NT2/D1 (cell line): ENCODE measurements around the gene TTLL13.
A peak's percentile ranks its signal among the peaks of the same experiment; 100 is the strongest.
"Not testable (repeated sequence)": the region's sequence is repeated elsewhere in the genome, so short reads cannot be mapped to it uniquely, and the experiment has no call there.

Experiments used
- DNase-seq: peaks from one replicate; pipeline ENCODE4 v3.0.0-alpha.2; 2011; ENCODE audit warnings: low read depth, low spot score
- H3K27me3 ChIP-seq: 2 replicates; pipeline ENCODE4 v1.6.0; 2011; ENCODE audit warnings: mild to moderate bottlenecking; ENCODE audit not compliant: insufficient read length, insufficient read depth
- H3K36me3 ChIP-seq: 2 replicates; pipeline ENCODE4 v1.6.1; 2011; ENCODE audit warnings: mild to moderate bottlenecking, low read length, mixed read lengths; ENCODE audit not compliant: insufficient read depth, insufficient read length
- H3K4me1 ChIP-seq: 2 replicates; pipeline ENCODE4 v1.5.1; 2011; ENCODE audit not compliant: insufficient read depth, insufficient read length
- H3K4me3 ChIP-seq: 2 replicates; pipeline ENCODE4 v1.5.1; 2011; ENCODE audit warnings: low read depth; ENCODE audit not compliant: insufficient read length
- H3K9ac ChIP-seq: 2 replicates; pipeline ENCODE4 v1.6.0; 2011; ENCODE audit warnings: low read depth; ENCODE audit not compliant: insufficient read length
- H3K9me3 ChIP-seq: 2 replicates; pipeline ENCODE4 v1.5.1; 2011; ENCODE audit warnings: mild to moderate bottlenecking, low read length; ENCODE audit not compliant: insufficient read depth
- SUZ12 ChIP-seq: IDR thresholded peaks from 2 replicates; pipeline ENCODE4 v1.6.1; 2011; ENCODE audit not compliant: insufficient read length, insufficient read depth; ENCODE audit errors: extremely low read depth
- YY1 ChIP-seq: IDR thresholded peaks from 2 replicates; pipeline ENCODE4 v1.6.1; 2011; ENCODE audit not compliant: insufficient read length, insufficient read depth
- ZNF274 ChIP-seq: IDR thresholded peaks from 2 replicates; pipeline ENCODE4 v1.6.1; 2011; ENCODE audit warnings: mild to moderate bottlenecking, low read depth, low read length

The TTLL13 gene

GRCh38 chr15:90271459-90272166 is 22.3 kb downstream of the TTLL13 start:
- Histone ChIP-seq H3K27me3 (no peaks in the 10 kb centered on the region), H3K9me3 (no peaks in the 10 kb centered on the region), H3K4me1 (no peaks in the 10 kb centered on the region), H3K36me3 (peaks cover 81% of the 10 kb centered on the region), H3K9ac (no peak overlapping the region), H3K4me3 (no peak overlapping the region)
- no peak for DNase-seq
- no peak for TF ChIP-seq SUZ12
- no peak for TF ChIP-seq ZNF274
- no peak for TF ChIP-seq YY1

DNA sequence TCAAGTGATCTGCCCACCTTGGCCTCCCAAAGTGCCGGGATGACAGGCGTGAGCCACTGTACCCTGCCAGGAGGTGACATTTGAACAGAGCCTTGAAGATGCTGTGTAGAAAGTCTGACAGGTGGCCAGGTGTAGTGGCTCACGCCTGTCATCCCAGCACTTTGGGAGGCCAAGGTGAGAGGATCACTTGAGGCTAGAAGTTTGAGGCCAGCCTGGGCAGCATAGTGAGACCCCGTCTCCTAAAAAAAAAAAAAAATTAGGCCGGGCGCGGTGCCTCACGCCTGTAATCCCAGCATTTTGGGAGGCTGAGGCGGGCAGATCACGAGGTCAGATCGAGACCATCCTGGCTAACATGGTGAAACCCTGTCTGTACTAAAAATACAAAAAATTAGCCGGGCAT is 29.1 kb downstream of the TTLL13 start:
- H3K4me1 ChIP-seq, DNase-seq, H3K27me3 ChIP-seq, H3K9me3 ChIP-seq, H3K4me3 ChIP-seq, H3K9ac ChIP-seq: not testable (repeated sequence)
- peaks cover 17% of the 10 kb centered on the region for H3K36me3 ChIP-seq

DNA sequence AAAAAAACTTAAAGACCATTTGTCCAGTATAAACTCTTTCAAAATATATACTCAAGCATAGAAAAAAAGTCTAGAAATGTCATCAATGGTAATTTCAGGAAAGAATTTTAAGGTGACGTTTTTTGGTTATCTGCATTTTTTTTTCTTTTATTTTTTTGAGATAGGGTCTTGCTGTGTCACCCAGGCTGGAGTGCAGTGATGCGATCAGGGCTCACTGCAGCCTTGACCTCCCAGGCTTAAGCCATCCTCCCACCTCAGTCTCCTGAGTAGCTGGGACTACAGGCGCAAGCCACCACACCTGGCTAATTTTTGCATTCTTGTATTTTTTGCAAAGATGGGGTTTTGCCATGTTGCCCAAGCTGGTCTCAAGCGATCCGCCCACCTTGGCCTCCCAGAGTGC is 31.4 kb downstream of the TTLL13 start:
- H3K4me1 ChIP-seq = not testable (repeated sequence)

GRCh38 chr15:90281637-90282036 is 32.3 kb downstream of the TTLL13 start:
- not testable (repeated sequence) for H3K9me3 ChIP-seq, H3K36me3 ChIP-seq, H3K27me3 ChIP-seq, H3K4me1 ChIP-seq, H3K4me3 ChIP-seq, DNase-seq, H3K9ac ChIP-seq

More for the DNA sequence above, 31.4 kb downstream of the TTLL13 start:
- H3K27me3 ChIP-seq, H3K4me3 ChIP-seq, H3K36me3 ChIP-seq, DNase-seq, H3K9ac ChIP-seq, H3K9me3 ChIP-seq: not testable (repeated sequence)

GRCh38 chr15:90286678-90287077 is 37.3 kb downstream of the TTLL13 start:
- Histone ChIP-seq H3K27me3 (no peaks in the 10 kb centered on the region), H3K4me1 (no peaks in the 10 kb centered on the region), H3K4me3 (no peak overlapping the region), H3K36me3 (no peaks in the 10 kb centered on the region), H3K9me3 (peaks cover 4% of the 10 kb centered on the region), H3K9ac (no peak overlapping the region)
- TF ChIP-seq ZNF274 (no peak), YY1 (no peak), SUZ12 (no peak)
- no peak for DNase-seq

GRCh38 chr15:90287101-90287500 is 37.7 kb downstream of the TTLL13 start:
- H3K9me3 ChIP-seq = peaks cover 8% of the 10 kb centered on the region
- DNase-seq = peak; percentile 42
- no peak for TF ChIP-seq SUZ12
- no peak for TF ChIP-seq ZNF274
- no peak for TF ChIP-seq YY1
- no peak overlapping the region for H3K9ac ChIP-seq
- no peaks in the 10 kb centered on the region for H3K27me3 ChIP-seq
- no peaks in the 10 kb centered on the region for H3K4me1 ChIP-seq
- no peaks in the 10 kb centered on the region for H3K36me3 ChIP-seq
- no peak overlapping the region for H3K4me3 ChIP-seq

GRCh38 chr15:90287946-90288345 is 38.6 kb downstream of the TTLL13 start:
- no peak for DNase-seq
- peaks cover 8% of the 10 kb centered on the region for H3K9me3 ChIP-seq
- H3K36me3 ChIP-seq = no peaks in the 10 kb centered on the region
- TF ChIP-seq ZNF274 (no peak), SUZ12 (no peak), YY1 (no peak)
- no peaks in the 10 kb centered on the region for H3K4me1 ChIP-seq
- no peak overlapping the region for H3K9ac ChIP-seq
- H3K4me3 ChIP-seq = no peak overlapping the region
- no peaks in the 10 kb centered on the region for H3K27me3 ChIP-seq
